ENCODE data around the gene AKT2.

DNA sequence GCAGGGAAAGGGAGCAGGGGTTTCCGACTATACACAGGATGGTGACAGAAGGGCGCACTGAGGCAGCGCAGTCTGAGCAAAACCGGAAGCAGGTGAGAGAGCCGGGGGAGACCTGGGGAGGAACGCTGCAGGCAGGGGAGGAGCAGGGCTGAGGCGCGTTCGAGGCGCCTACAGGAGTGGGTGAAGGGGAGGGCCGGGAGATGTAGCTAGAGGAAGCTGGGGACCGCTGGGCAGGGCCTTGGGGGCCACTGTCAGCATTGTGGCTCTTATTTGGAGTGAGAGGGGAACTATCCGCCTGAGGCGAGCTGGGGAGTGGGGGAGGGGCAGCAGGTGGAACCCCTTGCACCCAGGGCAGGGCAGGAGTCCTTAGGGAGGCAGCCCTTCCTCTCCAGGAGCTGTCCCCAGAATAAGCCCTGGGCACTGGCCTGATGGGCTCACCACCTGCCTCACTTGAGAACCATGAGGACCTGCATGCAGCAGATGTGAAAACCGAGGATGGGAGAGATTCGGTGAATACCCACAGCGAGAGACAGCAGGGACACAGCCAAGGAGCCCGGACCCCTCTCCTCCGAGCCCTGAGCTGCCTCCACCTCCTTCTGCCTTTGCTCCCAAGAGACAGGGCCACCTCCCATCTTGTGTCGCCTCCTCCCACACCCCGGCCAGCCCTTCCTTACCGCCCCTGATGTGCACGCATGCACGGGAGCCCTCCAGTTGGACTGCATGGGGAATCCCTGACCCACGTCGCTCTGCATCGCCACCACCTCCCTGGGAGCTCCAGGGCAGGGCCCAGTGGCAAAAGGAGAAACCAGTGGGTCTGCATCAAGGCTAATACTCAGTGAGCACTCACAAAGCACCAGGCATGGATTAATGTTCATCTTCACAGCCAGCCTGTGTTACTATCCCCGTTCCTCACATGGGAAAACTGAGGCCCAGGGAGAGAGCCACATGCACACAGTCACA is 10.3 kb downstream of the AKT2 start:
- no peak for TF ChIP-seq EZH2phosphoT487 (IDR thresholded peaks at IDR 0.05; ENCODE audit: borderline replicate concordance, low read length)
- TF ChIP-seq, protein P1, sequence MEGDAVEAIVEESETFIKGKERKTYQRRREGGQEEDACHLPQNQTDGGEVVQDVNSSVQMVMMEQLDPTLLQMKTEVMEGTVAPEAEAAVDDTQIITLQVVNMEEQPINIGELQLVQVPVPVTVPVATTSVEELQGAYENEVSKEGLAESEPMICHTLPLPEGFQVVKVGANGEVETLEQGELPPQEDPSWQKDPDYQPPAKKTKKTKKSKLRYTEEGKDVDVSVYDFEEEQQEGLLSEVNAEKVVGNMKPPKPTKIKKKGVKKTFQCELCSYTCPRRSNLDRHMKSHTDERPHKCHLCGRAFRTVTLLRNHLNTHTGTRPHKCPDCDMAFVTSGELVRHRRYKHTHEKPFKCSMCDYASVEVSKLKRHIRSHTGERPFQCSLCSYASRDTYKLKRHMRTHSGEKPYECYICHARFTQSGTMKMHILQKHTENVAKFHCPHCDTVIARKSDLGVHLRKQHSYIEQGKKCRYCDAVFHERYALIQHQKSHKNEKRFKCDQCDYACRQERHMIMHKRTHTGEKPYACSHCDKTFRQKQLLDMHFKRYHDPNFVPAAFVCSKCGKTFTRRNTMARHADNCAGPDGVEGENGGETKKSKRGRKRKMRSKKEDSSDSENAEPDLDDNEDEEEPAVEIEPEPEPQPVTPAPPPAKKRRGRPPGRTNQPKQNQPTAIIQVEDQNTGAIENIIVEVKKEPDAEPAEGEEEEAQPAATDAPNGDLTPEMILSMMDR (conservative IDR thresholded peaks at IDR 0.05; ENCODE audit: low read depth, low read length), result no peak
